ENCODE results near the gene SSU72. TPM values are rescaled to one million over a fixed set of nuclear protein-coding genes. Genes with fewer than 3 reads are reported as not detected.

Gene SSU72
- total RNA-seq, 1 experiment from 2014 or later = 145 TPM

DNA sequence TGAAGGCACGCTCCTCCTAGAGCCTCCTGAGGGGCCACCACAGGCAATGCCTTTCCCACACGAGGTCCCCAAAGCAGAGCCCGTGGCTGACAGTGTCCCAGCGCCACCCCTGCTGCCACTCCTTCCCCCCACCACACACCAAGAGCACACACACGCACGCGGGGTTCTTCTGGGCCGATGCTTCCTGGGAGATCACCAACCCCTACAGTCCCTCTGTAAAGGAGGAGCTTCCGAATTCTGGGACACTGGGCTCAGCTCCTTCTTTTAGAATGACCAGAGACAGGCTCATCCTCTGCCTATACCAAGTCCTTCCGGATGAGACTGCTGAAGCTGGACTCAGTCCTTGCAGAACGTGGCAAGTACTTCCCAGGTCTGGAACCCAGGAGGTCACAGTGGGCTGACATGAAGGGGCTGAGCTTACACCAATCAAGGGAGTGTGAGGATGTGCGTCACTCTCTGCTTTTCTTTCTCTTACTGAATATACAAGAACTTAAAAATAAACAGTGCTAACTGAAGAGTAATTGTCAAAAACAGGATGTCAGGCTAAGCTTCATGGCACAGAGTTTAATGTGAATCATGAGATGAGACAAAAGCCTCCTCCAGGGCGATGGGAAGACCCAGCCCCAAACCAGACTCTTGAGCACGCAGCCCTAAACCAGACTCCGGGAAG lies 12.7 kb downstream of the SSU72 start:
- H3K27ac ChIP-seq = no peak overlapping the region
- H3K4me2 ChIP-seq = no peak overlapping the region
- TF ChIP-seq CTCF (conservative IDR thresholded peaks at IDR 0.05) (no peak), EZH2 (IDR thresholded peaks at IDR 0.05; ENCODE audit: low read depth) (no peak)
- peaks cover 11% of the 10 kb centered on the region; the same call in 1 of the 2 replicates for H3F3A ChIP-seq (ENCODE audit: insufficient read depth, low read depth)
- H2AFZ ChIP-seq = no peak overlapping the region
- 0 out of 2 replicates have a peak, but pooled peaks cover 17% of the 10 kb centered on the region for H3K36me3 ChIP-seq (ENCODE audit: low read depth)
- H3K9me2 ChIP-seq (ENCODE audit: insufficient read depth) = no peaks in the 10 kb centered on the region
- no TSS peak for BruUV-seq (replicated peaks)
- H3K27me3 ChIP-seq (ENCODE audit: insufficient read depth, low read depth) = no peaks in the 10 kb centered on the region
- CTCF ChIA-PET = no interaction called here
- no peak overlapping the region for H3K4me3 ChIP-seq
- H3K9me3 ChIP-seq (ENCODE audit: insufficient read depth, low read depth) = no peaks in the 10 kb centered on the region
- H3K4me1 ChIP-seq (replicated peaks; ENCODE audit: insufficient read depth) = no peaks in the 10 kb centered on the region
- DNase-seq = no peak
- H4K20me1 ChIP-seq (ENCODE audit: insufficient read depth) = peaks cover 53% of the 10 kb centered on the region
- intact Hi-C loops (cut with micrococcal nuclease; ENCODE audit: unreplicated experiment) = no loop called here
- H3K79me2 ChIP-seq (ENCODE audit: low read depth) = peaks cover 49% of the 10 kb centered on the region
- POLR2A ChIA-PET (ENCODE audit: unreplicated experiment) = no interaction called here

DNA sequence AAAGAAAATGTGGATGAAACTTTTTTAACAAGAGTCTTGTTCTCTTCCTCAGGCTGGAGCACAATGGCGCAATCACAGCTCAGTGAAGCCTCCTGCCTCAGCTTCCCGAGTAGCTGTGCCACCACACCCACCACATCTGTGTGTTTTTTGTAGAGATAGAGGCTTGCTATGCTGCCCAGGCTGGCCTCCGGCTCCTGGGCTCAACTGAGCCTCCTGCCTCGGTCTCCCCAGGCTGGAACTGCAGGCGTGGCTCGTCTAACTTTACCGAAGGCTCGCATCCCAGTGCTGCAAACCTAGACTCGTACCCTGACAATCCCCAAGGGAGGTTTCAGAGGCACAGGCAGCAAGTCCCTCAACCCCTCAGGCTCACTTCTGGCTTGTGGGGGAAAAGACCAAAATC lies 14.5 kb downstream of the SSU72 start:
- Histone ChIP-seq H4K20me1 (ENCODE audit: insufficient read depth) (peaks cover 47% of the 10 kb centered on the region), H3K27me3 (ENCODE audit: insufficient read depth, low read depth) (no peaks in the 10 kb centered on the region), H3K9me3 (ENCODE audit: insufficient read depth, low read depth) (no peaks in the 10 kb centered on the region), H3K79me2 (ENCODE audit: low read depth) (peaks cover 31% of the 10 kb centered on the region), H3F3A (ENCODE audit: insufficient read depth, low read depth) (peaks cover 17% of the 10 kb centered on the region; the same call in 1 of the 2 replicates), H3K4me3 (no peak overlapping the region), H2AFZ (no peak overlapping the region), H3K9me2 (ENCODE audit: insufficient read depth) (no peaks in the 10 kb centered on the region), H3K27ac (no peak overlapping the region), H3K4me1 (replicated peaks; ENCODE audit: insufficient read depth) (no peaks in the 10 kb centered on the region), H3K36me3 (ENCODE audit: low read depth) (0 out of 2 replicates have a peak, but pooled peaks cover 17% of the 10 kb centered on the region), H3K4me2 (no peak overlapping the region)
- POLR2A ChIA-PET (ENCODE audit: unreplicated experiment) = no interaction called here
- intact Hi-C loops (cut with micrococcal nuclease; ENCODE audit: unreplicated experiment) = no loop called here
- CTCF ChIA-PET = no interaction called here
- BruUV-seq (replicated peaks) = no TSS peak
- no peak for TF ChIP-seq CTCF (conservative IDR thresholded peaks at IDR 0.05)
- TF ChIP-seq EZH2 (IDR thresholded peaks at IDR 0.05; ENCODE audit: low read depth) = no peak
- DNase-seq = no peak

DNA sequence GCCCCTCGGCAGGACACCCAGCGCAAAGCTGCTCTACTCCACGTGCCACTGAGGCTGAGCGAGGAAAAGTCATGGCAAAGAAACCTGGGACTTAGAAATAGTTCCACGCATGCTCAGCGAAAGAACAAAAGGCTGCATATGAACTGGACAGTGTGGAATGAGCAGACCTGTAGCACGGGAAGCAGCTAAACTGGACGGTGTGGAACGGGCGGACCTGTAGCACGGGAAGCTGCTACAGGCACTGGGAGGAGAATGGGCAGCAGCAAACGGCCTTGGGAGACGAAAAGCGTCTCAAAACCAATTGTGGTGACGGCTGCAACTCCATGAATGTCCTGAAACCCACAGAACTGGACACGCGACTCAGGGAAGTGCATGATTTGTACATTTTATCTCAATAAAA lies 15.6 kb downstream of the SSU72 start:
- no peaks in the 10 kb centered on the region for H3K9me3 ChIP-seq (ENCODE audit: insufficient read depth, low read depth)
- H3K79me2 ChIP-seq (ENCODE audit: low read depth) = peaks cover 24% of the 10 kb centered on the region
- H3F3A ChIP-seq (ENCODE audit: insufficient read depth, low read depth) = peaks cover 17% of the 10 kb centered on the region; the same call in 1 of the 2 replicates
- no peak overlapping the region for H3K4me2 ChIP-seq
- H4K20me1 ChIP-seq (ENCODE audit: insufficient read depth) = peaks cover 45% of the 10 kb centered on the region
- H2AFZ ChIP-seq = no peak overlapping the region
- CTCF ChIA-PET = no interaction called here
- no peaks in the 10 kb centered on the region for H3K27me3 ChIP-seq (ENCODE audit: insufficient read depth, low read depth)
- TF ChIP-seq CTCF (conservative IDR thresholded peaks at IDR 0.05) = no peak
- H3K27ac ChIP-seq = no peak overlapping the region
- H3K4me1 ChIP-seq (replicated peaks; ENCODE audit: insufficient read depth) = no peaks in the 10 kb centered on the region
- no TSS peak for BruUV-seq (replicated peaks)
- no peaks in the 10 kb centered on the region for H3K9me2 ChIP-seq (ENCODE audit: insufficient read depth)
- 0 out of 2 replicates have a peak, but pooled peaks cover 10% of the 10 kb centered on the region for H3K36me3 ChIP-seq (ENCODE audit: low read depth)
- intact Hi-C loops (cut with micrococcal nuclease; ENCODE audit: unreplicated experiment) = no loop called here
- POLR2A ChIA-PET (ENCODE audit: unreplicated experiment) = no interaction called here
- no peak overlapping the region for H3K4me3 ChIP-seq
- DNase-seq = no peak
